GM12892 (cell line): ENCODE data around the gene LGR6.

Experiments used
- POLR2AphosphoS5 ChIP-seq: IDR thresholded peaks from 2 replicates; pipeline ENCODE4 v1.6.1; 2011; ENCODE audit warnings: low read depth, low read length, control low read depth
- TAF1 ChIP-seq: IDR thresholded peaks from 2 replicates; pipeline ENCODE4 v1.6.1; 2011; ENCODE audit warnings: low read depth, mild to moderate bottlenecking, control low read depth, low read length, borderline replicate concordance

GRCh38 chr1:202266061-202266765 lies 72.6 kb downstream of the LGR6 start:
- TF ChIP-seq POLR2AphosphoS5 = no peak
- no peak for TF ChIP-seq TAF1
